Endometrial microvascular endothelial cells (primary cell): ENCODE data around the gene RASA4B. TPM values are rescaled to one million over a fixed set of nuclear protein-coding genes. Genes with fewer than 3 reads are reported as not detected.
"Not testable (repeated sequence)": the region's sequence is repeated elsewhere in the genome, so short reads cannot be mapped to it uniquely, and the experiment has no call there.

Experiments
- in situ Hi-C: cut with HindIII; loops from 2 replicates; pipeline ENCODE4 v1.10.0; 2017; ENCODE audit warnings: low sequenced_read_pairs, low pct_unique_long_range_greater_than_20kb; ENCODE audit errors: inconsistent ontology term
- total RNA-seq: library from RNA; depleted of rRNA; stranded (reverse); fragments of >200 nt; gene quantifications from one replicate; pipeline ENCODE4 v1.2.3, GENCODE V29; 2015; ENCODE audit errors: inconsistent ontology term

The RASA4B gene
- total RNA-seq, 1 donor from 2014 or later: 2.7 TPM

GRCh38 chr7:102463841-102464576 lies 53.6 kb downstream of the RASA4B start:
- in situ Hi-C loops: no loop called here

- in situ Hi-C loops: no loop called here
These were observed 57.1 kb downstream of the RASA4B start for GRCh38 chr7:102460467-102460866.

- in situ Hi-C loops: no loop called here
These were observed 58.2 kb downstream of the RASA4B start for GRCh38 chr7:102459221-102459844.

GRCh38 chr7:102457352-102457924 lies 60.1 kb downstream of the RASA4B start:
- in situ Hi-C loops: no loop called here

GRCh38 chr7:102456327-102456726 lies 61.2 kb downstream of the RASA4B start:
- in situ Hi-C loops: no loop called here

- in situ Hi-C loops: no loop called here
These were observed 62.0 kb downstream of the RASA4B start for GRCh38 chr7:102455596-102455995.

GRCh38 chr7:102454932-102455331 lies 62.6 kb downstream of the RASA4B start:
- in situ Hi-C loops: not testable (repeated sequence)

GRCh38 chr7:102454468-102454867 lies 63.1 kb downstream of the RASA4B start:
- in situ Hi-C loops: no loop called here

GRCh38 chr7:102453319-102453718 lies 64.3 kb downstream of the RASA4B start:
- in situ Hi-C loops: no loop called here

- in situ Hi-C loops: no loop called here
These were observed 65.1 kb downstream of the RASA4B start for GRCh38 chr7:102452451-102452850.

GRCh38 chr7:102451371-102452054 lies 66.1 kb downstream of the RASA4B start:
- in situ Hi-C loops: no loop called here

- in situ Hi-C loops: no loop called here
These were observed 67.3 kb downstream of the RASA4B start for GRCh38 chr7:102450242-102450641.

GRCh38 chr7:102449136-102449535 lies 68.4 kb downstream of the RASA4B start:
- in situ Hi-C loops: no loop called here

GRCh38 chr7:102447311-102447710 lies 70.3 kb downstream of the RASA4B start:
- in situ Hi-C loops: no loop called here

- in situ Hi-C loops: no loop called here
These were observed 71.0 kb downstream of the RASA4B start for GRCh38 chr7:102446387-102447156.

- in situ Hi-C loops: no loop called here
These were observed 71.9 kb downstream of the RASA4B start for GRCh38 chr7:102445674-102446071.

- in situ Hi-C loops: no loop called here
These were observed 72.5 kb downstream of the RASA4B start for GRCh38 chr7:102444961-102445673.

- in situ Hi-C loops: no loop called here
These were observed 77.4 kb downstream of the RASA4B start for GRCh38 chr7:102439963-102440795.
